WERI-Rb-1 (cell line): Measurements from ENCODE around the gene TECTA.
"Not testable (repeated sequence)": the region's sequence is repeated elsewhere in the genome, so short reads cannot be mapped to it uniquely, and the experiment has no call there.

ENCODE experiments used
- DNase-seq: peaks from one replicate; pipeline ENCODE4 v3.0.0-alpha.2; 2020
- H3K27ac ChIP-seq: fragments of 250-450 bp; sonication (Bioruptor Pico); 2 replicates; pipeline ENCODE4 v1.5.1; 2020; ENCODE audit warnings: mild to moderate bottlenecking, moderate library complexity
- H3K27me3 ChIP-seq: fragments of 250-450 bp; sonication (Bioruptor Pico); 2 replicates; pipeline ENCODE4 v1.5.1; 2021; ENCODE audit warnings: mild to moderate bottlenecking, low read depth, moderate library complexity; ENCODE audit not compliant: insufficient read depth, severe bottlenecking
- H3K36me3 ChIP-seq: fragments of 250-450 bp; sonication (Bioruptor Pico); 2 replicates; pipeline ENCODE4 v1.5.1; 2020; ENCODE audit warnings: mild to moderate bottlenecking, moderate library complexity
- H3K4me3 ChIP-seq: 2 replicates; pipeline ENCODE4 v1.5.1; 2011; ENCODE audit warnings: low read depth, mild to moderate bottlenecking, control low read depth, low read length
- H3K9me3 ChIP-seq: fragments of 250-450 bp; sonication (Bioruptor Pico); 2 replicates; pipeline ENCODE4 v1.5.1; 2021; ENCODE audit warnings: mild to moderate bottlenecking, moderate library complexity; ENCODE audit not compliant: severe bottlenecking
- CTCF ChIP-seq: IDR thresholded peaks from 2 replicates; pipeline ENCODE4 v1.5.1; 2011; ENCODE audit warnings: low read depth, mild to moderate bottlenecking, control low read depth, inconsistent platforms, low read length

The TECTA gene

GRCh38 chr11:121237686-121238658 lies 136.9 kb downstream of the TECTA start:
- TF ChIP-seq CTCF = no peak
- Histone ChIP-seq H3K9me3 (no peaks in the 10 kb centered on the region), H3K27me3 (no peaks in the 10 kb centered on the region), H3K27ac (no peak overlapping the region), H3K36me3 (no peaks in the 10 kb centered on the region), H3K4me3 (no peak overlapping the region)
- no peak for DNase-seq

GRCh38 chr11:121238956-121239355 lies 137.9 kb downstream of the TECTA start:
- Histone ChIP-seq H3K27me3 (no peaks in the 10 kb centered on the region), H3K36me3 (no peaks in the 10 kb centered on the region), H3K4me3 (no peak overlapping the region), H3K9me3 (no peaks in the 10 kb centered on the region), H3K27ac (no peak overlapping the region)
- TF ChIP-seq CTCF = no peak
- DNase-seq = no peak

GRCh38 chr11:121240001-121240400 lies 139.0 kb downstream of the TECTA start:
- H3K27me3 ChIP-seq, H3K36me3 ChIP-seq, DNase-seq, H3K4me3 ChIP-seq, H3K9me3 ChIP-seq: not testable (repeated sequence)
- peak overlapping the region; percentile 47 for H3K27ac ChIP-seq

- TF ChIP-seq CTCF = no peak
- H3K4me3 ChIP-seq = no peak overlapping the region
- H3K27ac ChIP-seq = peak overlapping the region; percentile 35
- no peaks in the 10 kb centered on the region for H3K27me3 ChIP-seq
- no peaks in the 10 kb centered on the region for H3K9me3 ChIP-seq
- no peaks in the 10 kb centered on the region for H3K36me3 ChIP-seq
- no peak for DNase-seq
Observed at GRCh38 chr11:121240650-121241303, 139.7 kb downstream of the TECTA start.
